ENCODE results near the gene KRTAP15-1.
A peak's percentile ranks its signal among the peaks of the same experiment; 100 is the strongest.

The KRTAP15-1 gene

GRCh38 chr21:30434033-30434631 lies 5.9 kb upstream of the KRTAP15-1 start:
- Histone ChIP-seq H3K27ac (no peak overlapping the region), H3K9me3 (ENCODE audit: low read depth, low read length) (no peaks in the 10 kb centered on the region), H3K9ac (ENCODE audit: insufficient read length) (no peak overlapping the region), H3K4me3 (no peak overlapping the region), H3K36me3 (ENCODE audit: insufficient read depth, low read length) (no peaks in the 10 kb centered on the region)
- no peak for TF ChIP-seq EZH2 (IDR thresholded peaks at IDR 0.05)
- TF ChIP-seq POLR2AphosphoS5 (IDR thresholded peaks at IDR 0.05; ENCODE audit: borderline replicate concordance, low read depth, low read length), result no peak
- no peak for TF ChIP-seq FOXP2 (optimal IDR thresholded peaks at IDR 0.05; ENCODE audit: control extremely low read depth, extremely low read length, insufficient read depth)
- DNase-seq (ENCODE audit: low read depth, low spot score), result peak; percentile 6

DNA sequence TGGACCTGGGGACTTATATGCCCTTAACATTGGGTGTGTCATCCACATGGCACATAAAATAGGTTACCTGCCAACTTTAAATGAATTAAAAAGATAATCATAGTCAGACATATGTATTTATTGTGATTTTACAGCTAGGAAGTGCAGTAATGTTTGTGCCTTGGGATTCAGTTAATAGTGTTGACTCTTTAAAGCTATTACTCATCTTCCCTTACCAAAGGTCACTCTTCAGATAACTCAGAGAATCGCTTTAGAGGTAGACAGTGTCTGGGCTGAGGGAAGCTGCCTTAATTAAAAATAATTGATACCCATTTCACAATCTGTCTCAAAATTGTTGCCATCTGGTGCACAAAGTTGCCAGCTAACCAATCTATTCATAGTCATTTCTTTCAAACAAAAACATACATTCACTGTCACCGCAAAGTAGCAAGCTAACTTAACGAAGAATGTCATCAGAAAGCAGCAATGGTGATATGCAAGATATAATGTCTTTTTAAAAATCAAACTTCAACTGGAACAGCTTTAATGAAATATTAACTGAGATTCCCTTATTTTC lies 3.0 kb upstream of the KRTAP15-1 start:
- no peak for DNase-seq (ENCODE audit: low read depth, low spot score)
- Histone ChIP-seq H3K36me3 (ENCODE audit: insufficient read depth, low read length) (no peaks in the 10 kb centered on the region), H3K27ac (no peak overlapping the region), H3K4me3 (no peak overlapping the region), H3K9me3 (ENCODE audit: low read depth, low read length) (no peaks in the 10 kb centered on the region), H3K9ac (ENCODE audit: insufficient read length) (no peak overlapping the region)
- TF ChIP-seq POLR2AphosphoS5 (IDR thresholded peaks at IDR 0.05; ENCODE audit: borderline replicate concordance, low read depth, low read length) (no peak), EZH2 (IDR thresholded peaks at IDR 0.05) (no peak), FOXP2 (optimal IDR thresholded peaks at IDR 0.05; ENCODE audit: control extremely low read depth, extremely low read length, insufficient read depth) (no peak)

- DNase-seq (ENCODE audit: low read depth, low spot score), result no peak
- Histone ChIP-seq H3K36me3 (ENCODE audit: insufficient read depth, low read length) (no peaks in the 10 kb centered on the region), H3K27ac (no peak overlapping the region), H3K9ac (ENCODE audit: insufficient read length) (no peak overlapping the region), H3K4me3 (no peak overlapping the region), H3K9me3 (ENCODE audit: low read depth, low read length) (no peaks in the 10 kb centered on the region)
- TF ChIP-seq FOXP2 (optimal IDR thresholded peaks at IDR 0.05; ENCODE audit: control extremely low read depth, extremely low read length, insufficient read depth) (no peak), EZH2 (IDR thresholded peaks at IDR 0.05) (no peak), POLR2AphosphoS5 (IDR thresholded peaks at IDR 0.05; ENCODE audit: borderline replicate concordance, low read depth, low read length) (no peak)
Measured at GRCh38 chr21:30443226-30443625, 3.2 kb downstream of the KRTAP15-1 start.

DNA sequence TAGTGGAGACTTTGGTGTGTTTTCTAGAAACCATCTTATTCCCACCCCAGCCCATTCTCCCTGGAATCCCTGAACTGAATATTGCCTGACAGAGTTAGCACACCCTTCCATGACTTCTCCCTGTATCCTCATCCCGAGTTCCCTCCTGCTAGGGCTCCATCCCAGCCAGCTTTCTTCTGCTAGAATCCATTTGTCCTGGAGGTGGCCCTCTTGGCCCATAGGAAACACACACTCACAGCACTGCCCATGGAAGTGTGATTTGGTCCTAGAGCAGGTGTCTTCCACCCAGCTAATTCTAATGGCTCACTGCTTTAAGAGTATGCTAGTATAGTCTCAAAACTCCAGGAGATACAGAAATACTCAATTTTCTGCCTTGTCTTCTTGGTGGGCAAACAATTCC lies 4.1 kb downstream of the KRTAP15-1 start:
- no peak for DNase-seq (ENCODE audit: low read depth, low spot score)
- H3K9me3 ChIP-seq (ENCODE audit: low read depth, low read length), result no peaks in the 10 kb centered on the region
- H3K9ac ChIP-seq (ENCODE audit: insufficient read length), result no peak overlapping the region
- H3K27ac ChIP-seq, result no peak overlapping the region
- no peak for TF ChIP-seq FOXP2 (optimal IDR thresholded peaks at IDR 0.05; ENCODE audit: control extremely low read depth, extremely low read length, insufficient read depth)
- no peak for TF ChIP-seq EZH2 (IDR thresholded peaks at IDR 0.05)
- no peak for TF ChIP-seq POLR2AphosphoS5 (IDR thresholded peaks at IDR 0.05; ENCODE audit: borderline replicate concordance, low read depth, low read length)
- no peaks in the 10 kb centered on the region for H3K36me3 ChIP-seq (ENCODE audit: insufficient read depth, low read length)
- H3K4me3 ChIP-seq, result no peak overlapping the region

GRCh38 chr21:30447056-30447455 lies 7.0 kb downstream of the KRTAP15-1 start:
- no peak for TF ChIP-seq EZH2 (IDR thresholded peaks at IDR 0.05)
- TF ChIP-seq POLR2AphosphoS5 (IDR thresholded peaks at IDR 0.05; ENCODE audit: borderline replicate concordance, low read depth, low read length), result no peak
- TF ChIP-seq FOXP2 (optimal IDR thresholded peaks at IDR 0.05; ENCODE audit: control extremely low read depth, extremely low read length, insufficient read depth), result no peak
- no peak overlapping the region for H3K27ac ChIP-seq
- no peaks in the 10 kb centered on the region for H3K36me3 ChIP-seq (ENCODE audit: insufficient read depth, low read length)
- no peaks in the 10 kb centered on the region for H3K9me3 ChIP-seq (ENCODE audit: low read depth, low read length)
- no peak overlapping the region for H3K4me3 ChIP-seq
- H3K9ac ChIP-seq (ENCODE audit: insufficient read length), result no peak overlapping the region
- DNase-seq (ENCODE audit: low read depth, low spot score), result no peak

GRCh38 chr21:30448514-30448913 lies 8.4 kb downstream of the KRTAP15-1 start:
- no peak overlapping the region for H3K27ac ChIP-seq
- TF ChIP-seq EZH2 (IDR thresholded peaks at IDR 0.05), result no peak
- no peak for TF ChIP-seq FOXP2 (optimal IDR thresholded peaks at IDR 0.05; ENCODE audit: control extremely low read depth, extremely low read length, insufficient read depth)
- TF ChIP-seq POLR2AphosphoS5 (IDR thresholded peaks at IDR 0.05; ENCODE audit: borderline replicate concordance, low read depth, low read length), result no peak
- no peak overlapping the region for H3K4me3 ChIP-seq
- no peak for DNase-seq (ENCODE audit: low read depth, low spot score)
- no peaks in the 10 kb centered on the region for H3K36me3 ChIP-seq (ENCODE audit: insufficient read depth, low read length)
- H3K9ac ChIP-seq (ENCODE audit: insufficient read length), result no peak overlapping the region
- H3K9me3 ChIP-seq (ENCODE audit: low read depth, low read length), result no peaks in the 10 kb centered on the region

DNA sequence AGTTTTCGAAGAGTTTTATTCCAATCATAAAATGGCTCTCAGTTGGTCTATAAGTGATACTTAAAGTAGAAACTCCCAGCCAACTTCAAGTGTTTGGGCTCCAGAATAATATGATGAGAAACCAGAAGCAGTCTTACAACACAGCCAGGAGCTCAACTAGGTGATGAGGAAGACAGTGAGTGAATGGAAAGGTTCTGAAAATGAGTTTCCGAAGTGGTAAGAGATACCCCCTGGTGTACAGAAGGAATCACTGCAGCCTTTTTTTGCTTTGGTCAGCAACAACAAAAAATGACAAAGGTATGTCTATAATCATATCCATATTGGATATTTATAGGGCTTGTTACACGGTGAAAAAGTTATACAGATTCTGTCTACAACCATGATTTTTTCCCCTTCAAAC lies 23.6 kb downstream of the KRTAP15-1 start:
- TF ChIP-seq POLR2AphosphoS5 (IDR thresholded peaks at IDR 0.05; ENCODE audit: borderline replicate concordance, low read depth, low read length) (no peak), EZH2 (IDR thresholded peaks at IDR 0.05) (no peak), FOXP2 (optimal IDR thresholded peaks at IDR 0.05; ENCODE audit: control extremely low read depth, extremely low read length, insufficient read depth) (no peak)
- no peak overlapping the region for H3K4me3 ChIP-seq
- H3K9me3 ChIP-seq (ENCODE audit: low read depth, low read length), result no peaks in the 10 kb centered on the region
- H3K36me3 ChIP-seq (ENCODE audit: insufficient read depth, low read length), result no peaks in the 10 kb centered on the region
- H3K9ac ChIP-seq (ENCODE audit: insufficient read length), result no peak overlapping the region
- no peak for DNase-seq (ENCODE audit: low read depth, low spot score)
- H3K27ac ChIP-seq, result no peak overlapping the region

DNA sequence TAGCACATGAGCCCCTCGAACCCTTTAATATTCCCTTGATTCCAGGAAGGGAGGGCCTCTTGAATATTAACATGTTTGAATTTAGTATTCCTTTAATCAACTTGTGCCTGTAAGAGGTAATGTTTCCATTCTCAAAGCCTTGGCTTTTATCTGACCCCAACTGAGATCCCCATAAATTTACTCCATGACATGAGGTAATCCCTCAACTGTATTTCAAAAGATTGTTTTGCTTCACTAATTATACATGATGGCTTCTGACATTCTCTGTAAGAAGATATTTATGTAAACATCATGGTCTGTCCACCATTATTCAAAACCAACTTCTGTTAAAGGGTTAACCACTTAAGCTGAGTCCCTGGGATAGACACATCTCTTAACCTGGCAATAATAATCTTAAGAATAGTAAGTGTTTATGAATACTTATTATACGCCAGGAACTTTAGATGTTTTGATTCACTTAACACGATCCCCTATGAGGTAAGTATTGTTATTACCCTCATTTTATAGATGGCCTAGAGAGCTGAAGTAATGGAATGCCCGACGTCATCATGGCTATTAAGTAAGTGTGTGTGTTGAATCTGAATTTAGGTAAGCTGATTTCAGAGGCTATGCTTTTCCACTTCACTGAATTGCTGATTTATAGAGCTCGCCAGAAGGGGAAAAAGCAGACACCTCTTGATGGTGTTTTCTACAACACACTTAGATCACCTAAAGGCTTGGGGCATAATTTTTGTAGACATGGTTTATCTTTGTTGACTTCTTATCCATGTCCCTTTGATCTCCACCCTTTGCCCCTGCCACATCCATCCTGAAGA lies 29.0 kb downstream of the KRTAP15-1 start:
- DNase-seq (ENCODE audit: low read depth, low spot score), result no peak

More for the DNA sequence above, 29.0 kb downstream of the KRTAP15-1 start:
- Histone ChIP-seq H3K4me3 (no peak overlapping the region), H3K27ac (no peak overlapping the region), H3K36me3 (ENCODE audit: insufficient read depth, low read length) (no peaks in the 10 kb centered on the region), H3K9ac (ENCODE audit: insufficient read length) (no peak overlapping the region), H3K9me3 (ENCODE audit: low read depth, low read length) (no peaks in the 10 kb centered on the region)
- TF ChIP-seq POLR2AphosphoS5 (IDR thresholded peaks at IDR 0.05; ENCODE audit: borderline replicate concordance, low read depth, low read length), result no peak
